ENCODE results near the gene CEP131.

Gene CEP131

GRCh38 chr17:81163703-81164370, 58.9 kb downstream of the CEP131 start:
- no peak for DNase-seq
- H3K9ac ChIP-seq (ENCODE audit: low read length), result no peak overlapping the region
- peaks cover 93% of the 10 kb centered on the region for H3K27me3 ChIP-seq (replicated peaks; ENCODE audit: insufficient read depth, low read length)
- H3K79me2 ChIP-seq (ENCODE audit: low read length), result no peaks in the 10 kb centered on the region
- H4K20me1 ChIP-seq (ENCODE audit: insufficient read depth, low read length), result no peaks in the 10 kb centered on the region
- H3K4me1 ChIP-seq (ENCODE audit: low read length), result no peaks in the 10 kb centered on the region
- H3K9me3 ChIP-seq (replicated peaks; ENCODE audit: insufficient read depth, low read length), result no peaks in the 10 kb centered on the region
- H3K4me3 ChIP-seq (ENCODE audit: low read length), result no peak overlapping the region
- H3K36me3 ChIP-seq (replicated peaks; ENCODE audit: insufficient read depth, low read length), result no peaks in the 10 kb centered on the region
- no peak overlapping the region for H2AFZ ChIP-seq (ENCODE audit: low read length)
- TF ChIP-seq EZH2phosphoT487 (IDR thresholded peaks at IDR 0.05; ENCODE audit: low read length) (no peak), EZH2 (optimal IDR thresholded peaks at IDR 0.05; ENCODE audit: low read depth, low read length) (no peak)
- TF ChIP-seq, protein P1, sequence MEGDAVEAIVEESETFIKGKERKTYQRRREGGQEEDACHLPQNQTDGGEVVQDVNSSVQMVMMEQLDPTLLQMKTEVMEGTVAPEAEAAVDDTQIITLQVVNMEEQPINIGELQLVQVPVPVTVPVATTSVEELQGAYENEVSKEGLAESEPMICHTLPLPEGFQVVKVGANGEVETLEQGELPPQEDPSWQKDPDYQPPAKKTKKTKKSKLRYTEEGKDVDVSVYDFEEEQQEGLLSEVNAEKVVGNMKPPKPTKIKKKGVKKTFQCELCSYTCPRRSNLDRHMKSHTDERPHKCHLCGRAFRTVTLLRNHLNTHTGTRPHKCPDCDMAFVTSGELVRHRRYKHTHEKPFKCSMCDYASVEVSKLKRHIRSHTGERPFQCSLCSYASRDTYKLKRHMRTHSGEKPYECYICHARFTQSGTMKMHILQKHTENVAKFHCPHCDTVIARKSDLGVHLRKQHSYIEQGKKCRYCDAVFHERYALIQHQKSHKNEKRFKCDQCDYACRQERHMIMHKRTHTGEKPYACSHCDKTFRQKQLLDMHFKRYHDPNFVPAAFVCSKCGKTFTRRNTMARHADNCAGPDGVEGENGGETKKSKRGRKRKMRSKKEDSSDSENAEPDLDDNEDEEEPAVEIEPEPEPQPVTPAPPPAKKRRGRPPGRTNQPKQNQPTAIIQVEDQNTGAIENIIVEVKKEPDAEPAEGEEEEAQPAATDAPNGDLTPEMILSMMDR (IDR thresholded peaks at IDR 0.05; ENCODE audit: low read length), result no peak
- no peak overlapping the region for H3K27ac ChIP-seq (ENCODE audit: low read length)
- H3K9me2 ChIP-seq (replicated peaks; ENCODE audit: insufficient read depth, low read length), result no peaks in the 10 kb centered on the region
- no peaks in the 10 kb centered on the region for H3F3A ChIP-seq (ENCODE audit: insufficient read depth, low read length)
- no peak overlapping the region for H3K4me2 ChIP-seq (ENCODE audit: low read depth, low read length)

- Histone ChIP-seq H4K20me1 (ENCODE audit: insufficient read depth, low read length) (no peaks in the 10 kb centered on the region), H3K36me3 (replicated peaks; ENCODE audit: insufficient read depth, low read length) (no peaks in the 10 kb centered on the region), H3K27me3 (replicated peaks; ENCODE audit: insufficient read depth, low read length) (peaks cover 93% of the 10 kb centered on the region), H3K4me1 (ENCODE audit: low read length) (no peaks in the 10 kb centered on the region), H3K9me2 (replicated peaks; ENCODE audit: insufficient read depth, low read length) (no peaks in the 10 kb centered on the region), H3K4me2 (ENCODE audit: low read depth, low read length) (no peak overlapping the region), H3K4me3 (ENCODE audit: low read length) (no peak overlapping the region), H3K27ac (ENCODE audit: low read length) (no peak overlapping the region), H3K79me2 (ENCODE audit: low read length) (no peaks in the 10 kb centered on the region), H3K9ac (ENCODE audit: low read length) (no peak overlapping the region), H3K9me3 (replicated peaks; ENCODE audit: insufficient read depth, low read length) (no peaks in the 10 kb centered on the region), H2AFZ (ENCODE audit: low read length) (no peak overlapping the region), H3F3A (ENCODE audit: insufficient read depth, low read length) (no peaks in the 10 kb centered on the region)
- no peak for DNase-seq
- TF ChIP-seq EZH2 (optimal IDR thresholded peaks at IDR 0.05; ENCODE audit: low read depth, low read length) (no peak), EZH2phosphoT487 (IDR thresholded peaks at IDR 0.05; ENCODE audit: low read length) (no peak)
- TF ChIP-seq, protein P1 (IDR thresholded peaks at IDR 0.05; ENCODE audit: low read length), result no peak
Measured at GRCh38 chr17:81163051-81163695, 59.6 kb downstream of the CEP131 start.

GRCh38 chr17:81162491-81162890, 60.3 kb downstream of the CEP131 start:
- no peak overlapping the region for H3K4me3 ChIP-seq (ENCODE audit: low read length)
- TF ChIP-seq EZH2 (optimal IDR thresholded peaks at IDR 0.05; ENCODE audit: low read depth, low read length) (no peak), EZH2phosphoT487 (IDR thresholded peaks at IDR 0.05; ENCODE audit: low read length) (no peak)
- TF ChIP-seq, protein P1 (IDR thresholded peaks at IDR 0.05; ENCODE audit: low read length), result no peak
- H3K9me2 ChIP-seq (replicated peaks; ENCODE audit: insufficient read depth, low read length), result no peaks in the 10 kb centered on the region
- H3F3A ChIP-seq (ENCODE audit: insufficient read depth, low read length), result no peaks in the 10 kb centered on the region
- no peaks in the 10 kb centered on the region for H4K20me1 ChIP-seq (ENCODE audit: insufficient read depth, low read length)
- no peak overlapping the region for H3K27ac ChIP-seq (ENCODE audit: low read length)
- no peaks in the 10 kb centered on the region for H3K36me3 ChIP-seq (replicated peaks; ENCODE audit: insufficient read depth, low read length)
- no peak overlapping the region for H3K9ac ChIP-seq (ENCODE audit: low read length)
- H3K79me2 ChIP-seq (ENCODE audit: low read length), result no peaks in the 10 kb centered on the region
- H3K9me3 ChIP-seq (replicated peaks; ENCODE audit: insufficient read depth, low read length), result no peaks in the 10 kb centered on the region
- DNase-seq, result no peak
- H2AFZ ChIP-seq (ENCODE audit: low read length), result no peak overlapping the region
- no peaks in the 10 kb centered on the region for H3K4me1 ChIP-seq (ENCODE audit: low read length)
- H3K27me3 ChIP-seq (replicated peaks; ENCODE audit: insufficient read depth, low read length), result peaks cover 93% of the 10 kb centered on the region
- no peak overlapping the region for H3K4me2 ChIP-seq (ENCODE audit: low read depth, low read length)
